Neutrophil (primary cell): ENCODE results near the gene CPM.

Experiments used
- H3K27ac ChIP-seq: fragments of 200-600 bp; sonication (generic); 2 replicates; pipeline ENCODE4 v1.5.1; 2016; ENCODE audit warnings: mild to moderate bottlenecking, moderate library complexity
- H3K27me3 ChIP-seq: fragments of 200-600 bp; sonication (generic); 2 replicates; pipeline ENCODE4 v1.6.0; 2016; ENCODE audit warnings: mild to moderate bottlenecking
- H3K36me3 ChIP-seq: fragments of 200-600 bp; sonication (generic); 2 replicates; pipeline ENCODE4 v1.5.1; 2017
- H3K4me1 ChIP-seq, 2 experiments: fragments of 200-600 bp in 1 of 2; sonication (generic) in 1 of 2; 1 replicate in 1 of 2; 2 replicates in 1 of 2; pipeline versions ENCODE4 v1.5.1 to v1.6.1; 2013 to 2016; ENCODE audit warnings: low read depth in 1 of 2, low read length in 1 of 2, mild to moderate bottlenecking in 1 of 2, moderate library complexity in 1 of 2; ENCODE audit not compliant: control insufficient read depth in 1 of 2, insufficient read depth in 1 of 2
- H3K4me3 ChIP-seq, 2 experiments: fragments of 200-600 bp in 1 of 2; sonication (generic) in 1 of 2; 1 replicate in 1 of 2; 2 replicates in 1 of 2; pipeline ENCODE4 v1.5.1; 2013 to 2016; ENCODE audit warnings: low read depth in 1 of 2, low read length in 1 of 2, mild to moderate bottlenecking in 1 of 2, moderate library complexity in 1 of 2
- H3K9me3 ChIP-seq: fragments of 200-600 bp; sonication (generic); 2 replicates; pipeline ENCODE4 v1.5.1; 2016
- TF ChIP-seq, protein P1 (sequence below): fragments of 200-600 bp; sonication (generic); IDR thresholded peaks from 2 replicates; pipeline ENCODE4 v1.5.1; 2016; ENCODE audit warnings: antibody characterized with exemption

The CPM gene

GRCh38 chr12:68904351-68904962 is 28.5 kb downstream of the CPM start:
- Histone ChIP-seq H3K4me1 (peaks cover 0 to 6% of the 10 kb centered on the region in 2 experiments), H3K27ac (no peak overlapping the region), H3K36me3 (no peaks in the 10 kb centered on the region), H3K4me3 (no peak overlapping the region), H3K27me3 (no peaks in the 10 kb centered on the region), H3K9me3 (no peaks in the 10 kb centered on the region)
- TF ChIP-seq, protein P1, sequence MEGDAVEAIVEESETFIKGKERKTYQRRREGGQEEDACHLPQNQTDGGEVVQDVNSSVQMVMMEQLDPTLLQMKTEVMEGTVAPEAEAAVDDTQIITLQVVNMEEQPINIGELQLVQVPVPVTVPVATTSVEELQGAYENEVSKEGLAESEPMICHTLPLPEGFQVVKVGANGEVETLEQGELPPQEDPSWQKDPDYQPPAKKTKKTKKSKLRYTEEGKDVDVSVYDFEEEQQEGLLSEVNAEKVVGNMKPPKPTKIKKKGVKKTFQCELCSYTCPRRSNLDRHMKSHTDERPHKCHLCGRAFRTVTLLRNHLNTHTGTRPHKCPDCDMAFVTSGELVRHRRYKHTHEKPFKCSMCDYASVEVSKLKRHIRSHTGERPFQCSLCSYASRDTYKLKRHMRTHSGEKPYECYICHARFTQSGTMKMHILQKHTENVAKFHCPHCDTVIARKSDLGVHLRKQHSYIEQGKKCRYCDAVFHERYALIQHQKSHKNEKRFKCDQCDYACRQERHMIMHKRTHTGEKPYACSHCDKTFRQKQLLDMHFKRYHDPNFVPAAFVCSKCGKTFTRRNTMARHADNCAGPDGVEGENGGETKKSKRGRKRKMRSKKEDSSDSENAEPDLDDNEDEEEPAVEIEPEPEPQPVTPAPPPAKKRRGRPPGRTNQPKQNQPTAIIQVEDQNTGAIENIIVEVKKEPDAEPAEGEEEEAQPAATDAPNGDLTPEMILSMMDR, result no peak

DNA sequence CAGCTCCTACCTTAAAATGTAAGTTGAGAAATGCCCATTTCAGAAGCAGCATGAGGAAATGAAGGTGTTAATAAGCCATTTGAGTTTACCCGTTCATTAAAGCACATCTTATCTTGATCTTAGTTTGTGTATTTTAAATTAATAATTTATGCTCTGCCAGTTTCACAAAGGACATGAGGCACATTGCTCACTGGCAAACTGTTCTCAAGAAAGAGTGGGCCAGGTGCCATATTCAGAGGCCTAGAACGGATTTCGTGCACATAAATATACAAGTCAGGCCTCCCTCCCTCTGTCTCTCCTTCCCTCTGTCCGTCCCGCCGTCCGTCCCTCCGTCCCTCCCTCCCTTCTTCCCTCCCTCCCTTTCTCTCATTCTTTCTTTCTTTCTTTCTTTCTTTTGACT is 29.5 kb downstream of the CPM start:
- no peaks in the 10 kb centered on the region for H3K27me3 ChIP-seq
- no peak overlapping the region for H3K4me3 ChIP-seq
- H3K27ac ChIP-seq, result no peak overlapping the region
- H3K4me1 ChIP-seq, result peaks cover 0 to 6% of the 10 kb centered on the region in 2 experiments
- H3K36me3 ChIP-seq, result no peaks in the 10 kb centered on the region
- TF ChIP-seq, protein P1, result no peak
- no peaks in the 10 kb centered on the region for H3K9me3 ChIP-seq

GRCh38 chr12:68901551-68901950 is 31.4 kb downstream of the CPM start:
- no peak overlapping the region for H3K4me3 ChIP-seq
- no peaks in the 10 kb centered on the region for H3K27me3 ChIP-seq
- H3K9me3 ChIP-seq, result no peaks in the 10 kb centered on the region
- no peak overlapping the region for H3K27ac ChIP-seq
- peaks cover 0 to 6% of the 10 kb centered on the region in 2 experiments for H3K4me1 ChIP-seq
- H3K36me3 ChIP-seq, result no peaks in the 10 kb centered on the region
- TF ChIP-seq, protein P1, result no peak

GRCh38 chr12:68901145-68901544 is 31.8 kb downstream of the CPM start:
- no peak overlapping the region for H3K27ac ChIP-seq
- no peaks in the 10 kb centered on the region for H3K27me3 ChIP-seq
- no peak overlapping the region for H3K4me3 ChIP-seq
- no peaks in the 10 kb centered on the region for H3K36me3 ChIP-seq
- H3K9me3 ChIP-seq, result no peaks in the 10 kb centered on the region
- peaks cover 0 to 6% of the 10 kb centered on the region in 2 experiments for H3K4me1 ChIP-seq
- TF ChIP-seq, protein P1, result no peak

DNA sequence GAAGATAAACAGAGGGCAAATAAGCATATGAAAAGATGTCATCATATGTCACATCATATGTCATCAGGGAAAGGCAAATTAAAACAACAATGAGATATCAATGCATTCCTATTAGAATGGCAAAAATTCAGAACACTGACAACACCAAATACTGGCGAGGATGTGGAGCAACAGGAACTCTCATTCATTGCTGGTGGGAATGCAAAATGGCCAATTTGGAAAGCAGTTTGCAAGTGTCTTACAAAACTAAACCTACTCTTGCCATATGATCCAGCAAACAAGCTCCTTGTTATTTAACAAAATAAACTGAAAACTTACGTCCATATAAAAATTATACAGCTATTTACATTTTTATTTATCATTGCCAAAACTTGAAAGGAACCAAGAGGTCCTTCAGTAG is 32.7 kb downstream of the CPM start:
- TF ChIP-seq, protein P1, result no peak
- Histone ChIP-seq H3K27me3 (no peaks in the 10 kb centered on the region), H3K4me3 (no peak overlapping the region)

More for the DNA sequence above, 32.7 kb downstream of the CPM start:
- Histone ChIP-seq H3K4me1 (peaks cover 0 to 6% of the 10 kb centered on the region in 2 experiments), H3K9me3 (no peaks in the 10 kb centered on the region), H3K36me3 (no peaks in the 10 kb centered on the region), H3K27ac (no peak overlapping the region)
